H1 (cell line): Measurements from ENCODE around the gene PIGU. TPM values are rescaled to one million over a fixed set of nuclear protein-coding genes. Genes with fewer than 3 reads are reported as not detected.

ENCODE experiments used
- BRCA1 ChIP-seq: IDR thresholded peaks from 2 replicates; pipeline ENCODE4 v1.6.1; 2012; ENCODE audit warnings: low read depth, low read length, improper control_type of control experiment
- CBX5 ChIP-seq: fragments of 300-800, 300-1000 bp; sonication (generic); IDR thresholded peaks from 2 replicates; pipeline ENCODE4 v1.7.1; 2016; ENCODE audit warnings: antibody characterized with exemption, low read length, low read depth
- CBX8 ChIP-seq: fragments of 300-800, 300-1000 bp; sonication (generic); IDR thresholded peaks from 2 replicates; pipeline ENCODE4 v1.7.1; 2016; ENCODE audit warnings: low read depth, low read length, borderline replicate concordance
- CHD1 ChIP-seq: IDR thresholded peaks from 2 replicates; pipeline ENCODE4 v1.6.1; 2012; ENCODE audit warnings: low read depth, low read length, improper control_type of control experiment
- CREB1 ChIP-seq: IDR thresholded peaks from 2 replicates; pipeline ENCODE4 v1.6.1; 2012; ENCODE audit warnings: inconsistent platforms
- CTBP2 ChIP-seq: IDR thresholded peaks from 2 replicates; pipeline ENCODE4 v1.7.0; 2011; ENCODE audit warnings: borderline replicate concordance, mild to moderate bottlenecking, moderate library complexity, mixed read lengths, low read length; ENCODE audit not compliant: insufficient read depth, insufficient read length
- EP300 ChIP-seq, 2 experiments: IDR thresholded peaks; 1 replicate in 1 of 2; 2 replicates in 1 of 2; pipeline ENCODE4 v1.6.1; 2011 to 2012; ENCODE audit warnings: low read depth in 2 of 2, low read length in 2 of 2, mild to moderate bottlenecking in 2 of 2, borderline replicate concordance in 1 of 2, inconsistent platforms in 1 of 2, moderate library complexity in 1 of 2
- EZH2 ChIP-seq: fragments of 200-600 bp; sonication (generic); IDR thresholded peaks from 2 replicates; pipeline ENCODE4 v1.7.1; 2012; ENCODE audit warnings: low read depth, mild to moderate bottlenecking, moderate library complexity, low read length, inconsistent platforms; ENCODE audit not compliant: severe bottlenecking
- GTF2F1 ChIP-seq: IDR thresholded peaks from 2 replicates; pipeline ENCODE4 v1.6.1; 2012; ENCODE audit warnings: low read depth, low read length, improper control_type of control experiment, borderline replicate concordance
- HDAC6 ChIP-seq: IDR thresholded peaks from one replicate; pipeline ENCODE4 v1.7.1; 2012; ENCODE audit warnings: low read depth, mild to moderate bottlenecking, inconsistent platforms, low read length, moderate library complexity
- JUND ChIP-seq: IDR thresholded peaks from 2 replicates; pipeline ENCODE4 v1.6.1; 2011; ENCODE audit warnings: mild to moderate bottlenecking, improper control_type of control experiment, low read length
- KDM5A ChIP-seq: fragments of 200-600 bp; IDR thresholded peaks from 2 replicates; pipeline ENCODE4 v1.7.1; 2012; ENCODE audit warnings: mild to moderate bottlenecking, low read length, inconsistent platforms, mixed read lengths
- NRF1 ChIP-seq: IDR thresholded peaks from 2 replicates; pipeline ENCODE4 v1.6.1; 2011; ENCODE audit warnings: mild to moderate bottlenecking, low read depth, low read length, improper control_type of control experiment
- RFX5 ChIP-seq: IDR thresholded peaks from 2 replicates; pipeline ENCODE4 v1.6.1; 2011; ENCODE audit warnings: low read depth, low read length, improper control_type of control experiment, borderline replicate concordance
- SAP30 ChIP-seq: fragments of 300-600 bp; sonication (generic); IDR thresholded peaks from 2 replicates; pipeline ENCODE4 v1.7.1; 2012; ENCODE audit warnings: low read length, moderate library complexity, mild to moderate bottlenecking, inconsistent platforms; ENCODE audit not compliant: insufficient read depth, insufficient replicate concordance
- SP1 ChIP-seq: IDR thresholded peaks from 2 replicates; pipeline ENCODE4 v1.6.1; 2011; ENCODE audit warnings: low read depth, low read length
- SP2 ChIP-seq: IDR thresholded peaks from 2 replicates; pipeline ENCODE4 v1.6.1; 2012; ENCODE audit warnings: mild to moderate bottlenecking, low read length, inconsistent platforms
- SUZ12 ChIP-seq: fragments of 200-600 bp; sonication (generic); IDR thresholded peaks from 2 replicates; pipeline ENCODE4 v1.6.1; 2012; ENCODE audit warnings: mild to moderate bottlenecking, inconsistent platforms, low read length, moderate library complexity, mixed read lengths
- TAF1 ChIP-seq: IDR thresholded peaks from 2 replicates; pipeline ENCODE4 v1.6.1; 2011; ENCODE audit warnings: mild to moderate bottlenecking, low read depth, low read length
- YY1 ChIP-seq: IDR thresholded peaks from 2 replicates; pipeline ENCODE4 v1.6.1; 2011; ENCODE audit warnings: low read depth, mild to moderate bottlenecking, low read length
- polyA plus RNA-seq, 7 experiments: library from polyadenylated mRNA; depleted of rRNA in 3 of 7; stranded (reverse) in 5 of 7; unstranded in 2 of 7; fragments of >200 nt in 5 of 7; fragments of 200-250 nt in 2 of 7; gene quantifications; 1 replicate in 5 of 7; 2 replicates in 1 of 7; 4 replicates in 1 of 7; pipeline versions ENCODE4 v1.2.1 to v1.2.3, GENCODE V29; 2011 to 2013; ENCODE audit warnings: missing spikeins in 2 of 7, mixed read lengths in 2 of 7
- total RNA-seq: library from RNA; stranded (reverse); fragmentation: NEBNext Ultra II Directional; extraction: Animal tissue kit (Norgen Biotek cat#: 25700); gene quantifications from 2 replicates; pipeline ENCODE4 v1.2.1, GENCODE V29; 2021
- TF ChIP-seq, protein P1 (sequence below), 3 experiments: IDR thresholded peaks; 1 replicate in 2 of 3; 2 replicates in 1 of 3; pipeline versions ENCODE4 v1.5.1 to v1.6.1; 2011; ENCODE audit warnings: low read length in 3 of 3, mild to moderate bottlenecking in 3 of 3, inconsistent platforms in 2 of 3, low read depth in 1 of 3, moderate library complexity in 1 of 3; ENCODE audit not compliant: insufficient read depth in 1 of 3; ENCODE audit errors: control extremely low read depth in 1 of 3
- TF ChIP-seq, protein P2 (sequence below): IDR thresholded peaks from 2 replicates; pipeline ENCODE4 v1.6.1; 2012; ENCODE audit warnings: inconsistent platforms

PIGU gene
- total and polyA plus RNA-seq, 2 of the 8 experiments (the other 6 are each of a cell fraction or from before 2014, with no cell fraction given), result 28.3 to 117 TPM

GRCh38 chr20:34703424-34704176 is 26.7 kb upstream of the PIGU start (continued):
- TF ChIP-seq YY1, result no peak
- TF ChIP-seq, protein P1, sequence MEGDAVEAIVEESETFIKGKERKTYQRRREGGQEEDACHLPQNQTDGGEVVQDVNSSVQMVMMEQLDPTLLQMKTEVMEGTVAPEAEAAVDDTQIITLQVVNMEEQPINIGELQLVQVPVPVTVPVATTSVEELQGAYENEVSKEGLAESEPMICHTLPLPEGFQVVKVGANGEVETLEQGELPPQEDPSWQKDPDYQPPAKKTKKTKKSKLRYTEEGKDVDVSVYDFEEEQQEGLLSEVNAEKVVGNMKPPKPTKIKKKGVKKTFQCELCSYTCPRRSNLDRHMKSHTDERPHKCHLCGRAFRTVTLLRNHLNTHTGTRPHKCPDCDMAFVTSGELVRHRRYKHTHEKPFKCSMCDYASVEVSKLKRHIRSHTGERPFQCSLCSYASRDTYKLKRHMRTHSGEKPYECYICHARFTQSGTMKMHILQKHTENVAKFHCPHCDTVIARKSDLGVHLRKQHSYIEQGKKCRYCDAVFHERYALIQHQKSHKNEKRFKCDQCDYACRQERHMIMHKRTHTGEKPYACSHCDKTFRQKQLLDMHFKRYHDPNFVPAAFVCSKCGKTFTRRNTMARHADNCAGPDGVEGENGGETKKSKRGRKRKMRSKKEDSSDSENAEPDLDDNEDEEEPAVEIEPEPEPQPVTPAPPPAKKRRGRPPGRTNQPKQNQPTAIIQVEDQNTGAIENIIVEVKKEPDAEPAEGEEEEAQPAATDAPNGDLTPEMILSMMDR (IDR thresholded peaks at IDR 0.05; ENCODE audit: control extremely low read depth in 1 of 3, insufficient read depth in 1 of 3, low read depth in 1 of 3, low read length in 3 of 3), result no peak
- no peak for TF ChIP-seq HDAC6
- TF ChIP-seq SP1, result no peak
- TF ChIP-seq GTF2F1, result no peak
- no peak for TF ChIP-seq TAF1
- TF ChIP-seq CTBP2, result no peak
- TF ChIP-seq CBX8, result no peak
- no peak for TF ChIP-seq CHD1
- TF ChIP-seq EZH2, result peak; percentile 8
- TF ChIP-seq BRCA1, result no peak
- no peak for TF ChIP-seq CREB1
- TF ChIP-seq SUZ12, result no peak
- TF ChIP-seq EP300 (IDR thresholded peaks at IDR 0.05; ENCODE audit: borderline replicate concordance in 1 of 2, low read depth in 2 of 2, low read length in 2 of 2), result no peak
- TF ChIP-seq SP2, result no peak
- TF ChIP-seq KDM5A, result no peak
- TF ChIP-seq CBX5, result no peak
- TF ChIP-seq RFX5, result no peak
- TF ChIP-seq JUND, result no peak
- TF ChIP-seq NRF1, result no peak
- no peak for TF ChIP-seq SAP30
- TF ChIP-seq, protein P2, sequence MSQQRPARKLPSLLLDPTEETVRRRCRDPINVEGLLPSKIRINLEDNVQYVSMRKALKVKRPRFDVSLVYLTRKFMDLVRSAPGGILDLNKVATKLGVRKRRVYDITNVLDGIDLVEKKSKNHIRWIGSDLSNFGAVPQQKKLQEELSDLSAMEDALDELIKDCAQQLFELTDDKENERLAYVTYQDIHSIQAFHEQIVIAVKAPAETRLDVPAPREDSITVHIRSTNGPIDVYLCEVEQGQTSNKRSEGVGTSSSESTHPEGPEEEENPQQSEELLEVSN, result no peak
